GM11168 (cell line): Measurements from ENCODE around the gene FGF4.
"Not testable (repeated sequence)": the region's sequence is repeated elsewhere in the genome, so short reads cannot be mapped to it uniquely, and the experiment has no call there.

Experiments
- in situ Hi-C: fragments of 300-500 bp; cut with MboI; formaldehyde crosslinking; loops from one replicate; pipeline ENCODE4 v1.12.0; 2022; ENCODE audit warnings: low sequenced_read_pairs; ENCODE audit not compliant: unreplicated experiment

FGF4 gene

DNA sequence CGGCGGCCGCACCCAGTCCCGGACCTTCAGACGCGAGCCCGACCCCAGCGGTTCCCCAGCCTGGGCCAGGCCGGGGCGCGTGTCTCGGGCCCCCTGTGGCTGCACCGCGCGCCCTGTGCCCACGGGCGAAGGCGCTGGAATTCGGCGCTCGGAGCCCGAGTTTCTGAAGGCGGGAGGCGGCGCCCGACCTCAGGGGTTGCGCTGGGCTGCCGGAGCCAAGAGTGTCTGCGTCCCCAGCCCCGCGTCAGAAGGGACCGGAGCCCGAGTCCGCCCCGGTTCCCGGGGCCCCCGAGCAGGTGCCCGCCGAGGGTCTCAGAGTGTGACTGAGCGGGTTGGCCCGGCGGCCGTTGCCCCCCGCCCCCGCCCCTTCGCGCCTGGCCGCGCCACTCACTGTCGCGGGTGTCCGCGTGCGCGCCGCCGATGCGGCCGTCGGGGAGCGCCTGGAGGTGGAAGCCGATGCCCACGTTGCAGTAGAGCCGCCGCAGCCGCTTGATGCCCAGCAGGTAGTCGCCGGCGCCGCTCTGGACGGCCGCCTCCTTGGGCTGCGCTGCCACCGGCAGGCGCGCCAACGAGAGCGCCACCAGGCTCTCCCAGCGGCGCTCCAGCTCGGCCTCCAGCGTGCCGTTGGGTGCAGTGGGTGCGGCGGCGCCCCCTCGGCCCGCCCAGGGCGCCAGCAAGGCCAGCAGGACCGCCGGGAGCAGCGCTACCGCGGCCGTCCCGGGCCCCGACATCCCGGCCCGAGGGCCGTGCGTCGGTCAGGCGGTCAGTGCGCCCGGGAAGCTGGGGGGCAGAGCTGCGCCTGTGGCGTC, 583 bp downstream of the FGF4 start:
- in situ Hi-C loops = no loop called here

DNA sequence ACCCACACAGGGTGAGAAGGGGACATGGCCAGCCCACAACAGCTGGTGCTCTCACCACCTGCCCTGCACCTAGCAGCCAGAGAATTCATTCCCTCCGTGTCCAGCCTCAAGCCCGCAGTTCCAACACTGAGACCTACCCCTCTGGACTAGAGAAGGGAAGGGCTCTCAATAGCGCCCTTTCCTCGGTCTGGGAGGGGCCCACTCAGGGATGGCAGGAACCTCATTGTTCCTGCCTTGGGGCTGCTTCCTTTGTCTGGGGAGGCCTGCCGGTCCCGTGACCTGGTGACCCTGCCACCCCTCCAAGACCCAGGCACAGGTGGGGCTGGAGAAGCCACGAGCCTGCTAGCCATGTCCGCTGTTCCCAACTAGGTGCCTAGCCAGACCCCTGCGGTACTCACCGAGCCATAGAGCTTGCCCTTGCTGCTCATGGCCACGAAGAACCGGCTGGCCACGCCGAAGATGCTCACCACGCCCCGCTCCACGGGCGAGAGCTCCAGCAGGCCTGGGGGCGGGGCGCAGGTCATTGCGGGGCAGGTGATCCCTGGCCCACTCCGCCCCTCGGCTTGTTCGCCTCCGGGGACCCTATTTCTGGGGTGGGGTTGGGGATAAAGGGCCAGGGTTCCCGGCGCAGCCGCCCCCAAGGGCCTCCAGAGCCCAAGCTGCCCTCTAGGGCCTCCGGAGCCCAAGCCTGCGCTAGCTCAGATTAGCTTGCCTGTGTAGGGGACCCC, 1.4 kb downstream of the FGF4 start:
- in situ Hi-C loops = no loop called here

DNA sequence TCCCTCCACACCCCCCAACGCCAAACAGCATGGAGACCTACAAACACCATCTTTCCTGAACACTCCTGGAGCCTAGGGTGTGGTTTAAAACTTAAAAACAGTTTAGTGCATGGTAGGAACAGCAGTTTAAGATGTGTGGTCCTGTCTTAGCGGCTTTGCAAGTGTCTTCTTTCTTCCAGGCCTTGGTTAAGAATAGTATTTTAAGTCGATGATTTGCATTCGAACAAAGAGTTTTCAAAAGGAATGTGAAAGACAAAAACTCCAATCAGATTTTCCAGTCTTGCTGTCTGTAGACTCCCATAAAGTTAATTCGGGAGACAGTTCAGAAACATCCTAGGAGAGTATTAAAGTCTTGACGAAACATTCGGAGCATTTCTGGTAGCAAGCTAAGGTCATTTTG, 3.7 kb downstream of the FGF4 start:
- in situ Hi-C loops = no loop called here

DNA sequence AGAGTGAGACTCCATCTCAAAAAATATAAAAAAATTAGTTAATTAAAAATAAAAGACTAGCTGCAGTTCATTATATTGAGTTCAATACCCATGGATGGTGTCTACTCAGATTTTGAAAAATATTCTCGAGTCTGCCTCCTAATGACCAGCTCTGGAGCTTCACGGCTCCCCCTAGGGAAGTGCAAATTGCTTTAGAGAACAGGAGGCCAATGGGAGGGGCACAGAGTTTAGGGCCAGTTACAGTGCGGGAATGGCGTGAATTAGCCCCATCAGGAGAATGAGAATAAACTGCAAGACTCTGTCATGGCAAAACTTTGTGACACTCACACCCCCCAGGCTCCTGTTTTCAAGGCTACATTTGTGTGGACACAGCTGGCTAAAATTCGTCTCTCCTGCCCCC, 4.6 kb downstream of the FGF4 start:
- in situ Hi-C loops = no loop called here

DNA sequence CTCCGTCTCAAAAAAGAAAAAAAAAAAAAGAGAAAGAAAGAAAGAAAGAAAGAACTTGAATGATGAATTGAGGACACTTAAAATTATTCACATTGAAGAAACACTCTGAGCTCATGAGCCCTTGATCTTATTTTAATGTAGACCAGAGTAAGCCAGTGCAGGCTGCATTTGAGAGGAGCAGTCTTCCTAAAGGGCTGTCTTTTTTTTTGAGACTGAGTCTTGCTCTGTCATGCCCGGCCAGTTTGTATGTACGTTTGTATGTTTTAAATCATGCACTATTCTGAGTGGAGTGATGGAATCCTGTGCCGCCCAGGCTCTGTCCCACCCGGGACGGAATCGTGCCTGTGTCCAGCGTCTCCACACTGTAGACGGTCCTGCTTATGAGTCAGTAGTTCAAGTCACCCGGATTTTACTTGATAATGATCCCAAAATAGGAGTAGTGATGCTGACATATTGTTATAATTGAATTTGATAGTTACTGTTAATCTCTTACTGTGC, 9.6 kb downstream of the FGF4 start:
- in situ Hi-C loops = no loop called here

DNA sequence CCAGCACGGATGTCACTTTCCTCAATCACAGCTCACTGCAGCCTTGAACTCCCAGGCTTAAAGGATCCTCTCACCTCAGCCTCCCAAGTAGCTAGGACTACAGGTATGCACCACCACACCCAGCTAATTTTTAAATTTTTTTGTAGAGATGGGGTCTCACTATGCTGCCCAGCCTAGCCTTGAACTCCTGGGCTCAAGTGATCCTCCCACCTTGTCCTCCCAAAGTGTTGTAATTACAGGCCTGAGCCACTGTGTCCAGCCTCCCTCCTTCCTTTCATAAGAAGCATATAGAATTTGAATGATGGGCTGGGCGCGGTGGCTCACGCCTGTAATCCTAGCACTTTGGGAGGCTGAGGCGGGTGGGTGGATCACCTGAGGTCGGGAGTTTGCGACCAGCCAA, 10.2 kb downstream of the FGF4 start:
- in situ Hi-C loops = not testable (repeated sequence)

DNA sequence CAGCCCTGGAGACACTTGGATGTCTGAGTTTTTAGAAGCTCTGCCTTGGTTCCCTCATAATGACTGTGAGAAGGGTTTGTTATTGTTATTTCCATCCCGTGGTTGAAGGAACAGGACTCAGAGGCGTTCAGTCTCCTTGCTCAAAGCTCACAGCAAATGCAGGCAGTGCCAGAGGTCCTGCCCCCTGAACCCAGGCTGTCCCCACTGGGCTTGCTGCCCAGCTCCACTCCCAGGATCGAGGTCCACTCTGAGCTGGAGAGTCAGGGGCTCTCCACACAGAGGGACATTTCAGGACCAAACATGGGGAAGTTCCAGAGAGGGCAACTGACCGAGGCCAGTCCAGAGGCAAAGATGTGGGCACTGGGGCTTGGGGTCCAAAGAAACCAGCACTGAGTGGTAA, 14.8 kb downstream of the FGF4 start:
- in situ Hi-C loops = no loop called here

DNA sequence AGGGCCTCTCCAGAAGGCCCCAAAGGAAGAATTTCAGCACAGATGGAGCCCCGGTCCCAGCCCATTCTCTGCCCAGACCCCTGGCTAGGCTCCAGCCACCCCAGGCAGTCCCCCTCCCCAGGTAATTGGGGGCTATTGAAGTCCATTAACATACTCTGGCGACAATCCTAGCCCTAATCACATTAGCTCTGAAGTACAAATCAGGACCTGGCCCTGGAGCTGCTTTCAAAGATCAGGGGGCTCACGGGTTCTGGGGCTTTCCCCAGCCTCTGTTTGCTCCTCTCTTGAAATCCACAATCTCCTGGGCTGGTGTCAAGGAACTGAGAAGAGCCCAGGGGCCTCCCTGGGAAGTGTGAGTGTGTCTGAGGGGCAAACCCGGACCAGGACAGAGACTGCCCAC, 22.3 kb downstream of the FGF4 start:
- in situ Hi-C loops = no loop called here

DNA sequence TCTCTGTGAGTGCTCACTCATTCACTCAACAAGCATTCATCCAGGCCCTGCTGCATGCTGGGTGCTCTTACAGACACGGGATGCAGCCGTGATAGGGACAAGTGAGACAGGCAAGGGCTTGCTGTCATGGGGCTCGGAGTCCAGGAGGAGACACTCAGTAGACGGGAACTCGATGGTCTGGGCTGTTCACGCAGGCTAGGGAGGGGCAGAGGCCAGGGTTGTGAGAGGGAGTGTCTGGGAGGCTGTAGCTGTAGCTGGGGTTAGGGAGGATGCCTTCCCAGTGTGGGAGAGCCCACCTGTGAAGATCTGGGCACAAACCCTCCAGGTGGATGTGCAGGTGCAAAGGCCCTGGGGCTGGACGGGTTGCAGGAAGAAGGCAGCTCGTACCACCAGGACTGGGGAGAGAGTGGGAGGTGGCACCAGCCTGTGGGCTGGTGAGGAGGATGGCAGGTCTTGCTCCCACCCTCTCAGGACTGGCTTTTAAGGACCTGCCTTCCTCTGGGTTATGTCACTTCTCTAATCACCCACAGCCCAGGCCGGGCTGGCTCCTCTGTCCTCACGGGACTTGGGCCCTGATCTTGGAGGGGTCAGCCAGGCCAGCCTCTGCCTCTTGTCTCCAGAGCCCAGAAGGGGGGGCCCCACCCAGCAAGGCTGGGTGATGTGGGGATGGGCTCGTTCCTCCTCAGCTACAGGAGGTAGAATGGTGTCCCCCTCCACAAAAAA, 24.1 kb downstream of the FGF4 start:
- in situ Hi-C loops = no loop called here

DNA sequence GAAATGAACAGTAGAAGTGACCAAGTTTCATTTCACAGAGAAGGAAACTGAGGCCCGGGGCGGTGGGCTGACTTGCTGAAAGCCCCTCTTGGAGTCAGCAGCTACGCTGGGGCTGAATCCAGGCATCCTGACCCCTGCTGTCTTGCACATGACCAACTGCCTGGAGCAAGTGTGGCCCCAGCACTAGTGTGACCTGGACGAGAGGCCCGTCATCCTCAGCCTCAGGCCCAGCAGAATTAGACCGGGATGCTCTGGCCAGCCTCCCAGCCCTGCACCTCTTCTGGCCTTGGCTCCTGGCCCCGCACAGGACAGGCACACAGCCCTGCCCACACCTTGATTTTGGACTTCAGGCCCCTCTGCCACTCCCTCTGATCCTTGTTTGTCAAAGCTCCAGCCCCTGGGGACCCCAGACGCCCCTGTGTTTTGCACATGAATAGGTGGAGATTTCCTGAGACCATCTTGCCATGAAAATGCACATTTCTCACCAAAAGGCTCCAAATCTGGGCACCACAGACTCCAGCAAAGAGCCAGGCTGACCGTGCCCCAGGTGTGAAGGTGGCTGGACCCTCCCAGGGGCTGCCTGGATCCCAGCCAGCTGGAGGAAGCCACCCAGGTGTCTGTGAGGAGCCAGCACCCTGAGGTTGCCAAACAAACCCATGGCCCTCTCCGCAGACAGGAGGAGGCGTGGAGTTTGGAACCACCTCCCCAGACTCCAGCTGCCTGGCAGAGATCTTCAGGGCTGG, 24.9 kb downstream of the FGF4 start:
- in situ Hi-C loops = no loop called here

DNA sequence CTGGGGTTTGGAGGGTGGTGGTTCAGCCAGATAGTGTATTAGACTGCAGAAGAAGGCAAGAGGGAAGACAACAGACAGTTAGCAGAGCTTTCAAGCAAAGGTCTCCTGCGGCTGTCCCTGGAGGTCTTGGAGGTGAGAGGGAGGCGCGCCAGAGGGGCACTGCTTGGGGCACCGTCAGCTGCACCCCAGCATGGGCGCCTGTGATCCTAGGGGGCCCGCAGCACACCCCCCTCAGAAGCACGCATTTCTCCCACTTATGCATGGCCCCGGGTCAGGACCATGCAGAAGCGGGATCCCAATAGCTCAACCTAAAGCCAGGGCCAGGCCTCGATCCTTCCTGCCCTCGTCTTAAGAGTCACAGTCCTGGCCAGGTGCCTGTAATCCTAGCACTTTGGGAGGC, 26.5 kb downstream of the FGF4 start:
- in situ Hi-C loops = no loop called here

DNA sequence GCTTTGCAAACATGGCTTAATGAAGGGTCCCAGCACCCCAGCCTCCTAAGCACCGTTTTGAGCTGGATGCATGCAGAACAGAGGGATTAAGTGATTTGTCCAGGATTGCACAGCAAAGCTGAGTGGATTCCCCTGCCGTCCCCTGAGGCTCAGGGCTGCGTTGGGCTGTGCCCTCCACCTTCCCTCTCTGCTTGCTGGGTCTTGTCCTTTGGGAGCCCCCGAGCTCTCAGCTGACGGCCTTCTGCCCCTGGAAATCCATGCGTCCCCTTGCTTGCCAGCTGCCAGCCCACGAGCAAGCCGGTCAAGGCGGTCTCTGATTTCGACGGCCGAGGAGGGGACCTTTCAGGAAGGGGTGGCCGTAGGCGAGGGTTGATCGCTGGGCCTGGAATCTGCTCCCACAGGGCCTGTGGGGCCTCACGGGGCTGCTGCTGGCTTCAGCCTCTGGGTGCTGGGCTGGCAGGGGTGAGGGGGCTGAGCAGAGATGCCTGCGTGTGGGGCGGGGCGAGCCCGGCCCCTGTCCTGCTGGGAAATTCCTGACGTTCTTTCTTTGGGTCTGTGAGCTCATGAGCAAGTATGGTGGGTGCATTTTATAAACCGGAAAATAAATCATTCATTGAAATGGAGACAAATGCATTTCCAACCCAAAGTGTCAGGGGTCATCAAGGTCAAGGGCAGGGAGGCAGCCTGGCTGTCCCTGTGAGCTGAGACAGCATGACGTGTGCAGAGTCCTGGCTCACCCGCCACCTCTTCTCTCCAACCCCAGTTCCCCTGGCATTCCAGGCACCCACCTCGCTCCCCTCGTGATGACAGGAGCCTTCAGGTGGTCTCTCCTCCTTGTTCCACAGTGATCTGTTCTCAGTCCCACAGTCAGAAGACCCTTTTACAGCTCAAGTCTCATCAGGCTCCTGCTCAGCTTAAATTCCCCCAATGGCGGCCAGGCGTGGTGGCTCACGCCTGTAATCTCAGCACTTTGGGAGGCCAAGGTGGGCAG, 28.1 kb downstream of the FGF4 start:
- in situ Hi-C loops = no loop called here

DNA sequence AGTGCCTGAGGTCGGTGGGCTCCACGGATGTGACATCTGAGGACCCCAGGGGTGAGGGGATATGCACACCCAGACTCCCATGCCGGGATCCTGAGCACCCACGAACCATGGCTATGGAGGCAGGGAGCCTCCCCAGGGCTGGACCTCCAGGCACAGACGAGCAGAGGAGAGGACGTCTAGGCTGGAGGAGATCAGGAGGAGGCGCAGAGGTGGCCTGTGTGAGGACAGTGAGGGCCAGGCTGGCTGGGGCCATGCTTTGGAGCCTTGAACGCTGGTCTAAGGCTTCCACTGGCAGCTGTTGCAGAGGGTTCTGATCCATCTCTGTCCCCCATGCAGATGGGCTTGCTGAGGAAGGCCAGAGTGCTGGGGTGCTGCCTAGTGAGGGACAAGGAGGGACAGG, 29.0 kb downstream of the FGF4 start:
- in situ Hi-C loops = no loop called here

DNA sequence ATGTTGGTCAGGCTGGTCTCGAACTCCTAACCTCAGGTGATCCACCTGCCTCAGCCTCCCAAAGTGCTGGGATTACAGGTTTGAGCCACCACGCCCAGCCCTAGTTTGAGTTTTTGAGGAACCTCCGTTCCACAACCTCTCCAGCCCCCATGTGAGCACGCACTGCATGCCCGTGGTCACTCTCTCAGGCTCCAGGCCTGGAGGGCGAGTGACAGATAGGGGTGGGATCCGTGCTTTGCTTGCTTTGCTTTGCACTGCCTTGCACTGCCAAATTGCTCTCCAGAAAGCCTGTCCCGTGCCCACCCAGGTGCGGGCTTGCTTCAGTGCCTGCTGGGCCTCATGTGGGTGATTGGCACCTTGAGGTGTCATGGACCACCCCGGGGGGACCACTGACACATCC, 29.9 kb downstream of the FGF4 start:
- in situ Hi-C loops = no loop called here

DNA sequence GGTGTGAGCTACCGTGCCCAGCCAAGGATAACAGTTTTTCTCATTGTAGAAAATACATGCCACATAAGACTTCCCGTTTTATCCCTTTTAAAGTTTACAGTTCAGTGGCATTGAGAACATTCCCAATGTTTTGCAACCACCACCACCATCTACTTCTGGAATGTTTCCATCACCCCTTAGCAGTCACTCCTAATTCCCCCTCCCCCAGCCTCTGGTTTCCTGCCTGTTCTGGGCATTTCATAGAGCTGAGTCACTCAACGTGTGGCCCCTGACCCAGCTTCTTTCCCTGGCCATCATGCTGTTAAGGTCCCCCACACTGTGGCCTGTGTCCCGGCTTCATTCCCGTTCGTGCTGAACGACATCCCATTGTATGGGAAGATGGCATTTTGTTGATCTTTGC, 30.7 kb downstream of the FGF4 start:
- in situ Hi-C loops = no loop called here

DNA sequence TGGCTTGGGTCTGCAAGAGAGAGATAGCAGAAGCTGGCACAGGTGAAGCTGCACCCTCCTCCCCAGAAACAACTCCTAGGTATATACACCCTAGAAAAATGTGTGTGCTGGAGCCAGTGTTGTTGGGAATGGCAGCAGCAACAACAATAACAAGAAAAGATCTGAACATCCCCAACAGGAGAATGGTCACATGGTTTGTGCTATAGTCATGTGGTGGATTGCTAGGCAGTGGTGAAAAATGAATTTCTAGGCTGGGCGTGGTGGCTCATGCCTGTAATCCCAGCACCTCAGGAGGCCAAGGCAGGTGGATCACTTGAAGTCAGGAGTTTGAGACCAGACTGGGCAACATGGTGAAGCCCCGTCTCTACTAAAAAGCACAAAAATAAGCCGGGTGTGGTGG, 40.3 kb downstream of the FGF4 start:
- in situ Hi-C loops = no loop called here

DNA sequence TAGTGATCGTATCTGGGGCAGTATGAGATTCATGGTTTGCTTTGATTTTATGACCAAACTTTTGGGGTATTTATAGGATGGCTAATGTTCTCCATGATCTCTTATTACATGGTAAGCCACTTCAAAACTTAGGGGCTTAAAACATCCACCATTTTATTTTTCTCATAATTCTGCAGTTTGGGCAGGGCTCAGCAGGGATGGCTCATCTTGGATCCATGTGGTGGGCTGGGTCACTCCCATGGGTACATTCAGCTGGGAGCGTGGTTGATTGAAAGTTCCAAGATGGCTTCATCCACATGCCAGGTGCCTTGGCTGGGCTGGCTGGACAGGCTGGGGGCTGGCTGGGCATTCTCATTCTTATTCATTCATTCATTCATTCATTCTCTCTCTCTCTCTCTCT, 40.8 kb downstream of the FGF4 start:
- in situ Hi-C loops = no loop called here

DNA sequence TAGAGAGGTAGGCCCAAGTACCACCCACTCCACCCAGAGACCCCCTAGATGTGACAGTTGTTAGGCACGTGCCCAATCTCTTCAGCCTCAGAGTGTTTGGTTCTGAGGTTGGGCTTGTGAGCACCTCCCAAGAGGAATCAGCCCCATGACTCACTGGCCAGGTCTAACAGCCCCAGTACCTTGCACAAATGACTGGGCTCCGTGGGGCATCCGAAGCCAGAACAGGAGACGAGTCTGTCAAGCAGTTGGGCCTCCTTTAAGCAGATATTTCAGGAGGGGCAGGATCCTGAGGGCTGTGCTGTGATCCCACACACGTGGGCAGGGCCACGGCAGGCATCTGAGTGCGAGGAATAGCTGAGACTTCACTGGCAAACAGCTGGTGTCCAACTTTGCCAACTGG, 42.2 kb downstream of the FGF4 start:
- in situ Hi-C loops = no loop called here

DNA sequence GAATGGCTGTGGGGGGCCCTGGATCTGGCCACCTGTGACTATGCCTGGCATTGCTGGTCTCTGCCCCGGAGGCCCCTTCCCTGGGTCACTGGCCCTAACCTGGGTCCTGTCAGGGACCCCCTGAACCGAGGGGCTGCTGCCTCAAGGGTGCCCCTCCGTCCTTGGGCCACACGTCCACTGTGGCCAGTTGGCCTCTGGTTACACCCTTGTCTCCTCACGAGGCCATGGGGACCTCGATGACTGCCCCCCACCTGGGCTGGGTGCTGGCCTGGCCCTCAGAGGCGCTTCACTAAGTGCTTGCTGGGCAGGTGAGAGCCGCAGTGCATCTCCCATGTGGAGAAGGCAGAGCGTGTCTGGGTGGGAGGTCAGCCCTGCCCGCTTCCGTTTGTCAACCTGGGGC, 44.0 kb downstream of the FGF4 start:
- in situ Hi-C loops = no loop called here
